Right atrium auricular region (tissue), 2 donors: ENCODE data around the gene NOTCH2. TPM values are rescaled to one million over a fixed set of nuclear protein-coding genes. Genes with fewer than 3 reads are reported as not detected.
A peak's percentile ranks its signal among the peaks of the same experiment; 100 is the strongest.
"Not testable (repeated sequence)": the region's sequence is repeated elsewhere in the genome, so short reads cannot be mapped to it uniquely, and the experiment has no call there.

Experiments
- DNase-seq: peaks from one replicate; pipeline ENCODE4 v3.0.0-alpha.2; 2019; ENCODE audit warnings: low spot score
- H3K27ac ChIP-seq, 2 donors: fragments of 200-600 bp; sonication (generic); 1 replicate in 1 of 2; 2 replicates in 1 of 2; pipeline ENCODE4 v1.5.1; 2016 to 2019
- H3K27me3 ChIP-seq, 2 donors: fragments of 200-600 bp; sonication (generic); one replicate each; pipeline versions ENCODE4 v1.5.1 to v1.6.0; 2017 to 2019
- H3K36me3 ChIP-seq: fragments of 200-600 bp; sonication (generic); one replicate; pipeline ENCODE4 v1.5.1; 2016
- H3K4me1 ChIP-seq, 2 donors: fragments of 200-600 bp; sonication (generic); one replicate each; pipeline versions ENCODE4 v1.5.1 to v1.6.0; 2017 to 2019
- H3K4me3 ChIP-seq, 2 donors: fragments of 200-600 bp; sonication (generic); 1 replicate in 1 of 2; 2 replicates in 1 of 2; pipeline ENCODE4 v1.5.1; 2017 to 2019; ENCODE audit warnings: mild to moderate bottlenecking in 1 of 2, moderate library complexity in 1 of 2
- H3K9me3 ChIP-seq, 2 donors: fragments of 200-600 bp; sonication (generic); one replicate each; pipeline ENCODE4 v1.5.1; 2019
- total RNA-seq, 2 donors: library from RNA; depleted of rRNA; stranded (reverse); fragments of >200 nt; gene quantifications; one replicate each; pipeline ENCODE4 v1.1.0, GENCODE V29; 2016

The NOTCH2 gene
- total RNA-seq, result 10 to 100 TPM; 26.7 to 45.9 TPM

DNA sequence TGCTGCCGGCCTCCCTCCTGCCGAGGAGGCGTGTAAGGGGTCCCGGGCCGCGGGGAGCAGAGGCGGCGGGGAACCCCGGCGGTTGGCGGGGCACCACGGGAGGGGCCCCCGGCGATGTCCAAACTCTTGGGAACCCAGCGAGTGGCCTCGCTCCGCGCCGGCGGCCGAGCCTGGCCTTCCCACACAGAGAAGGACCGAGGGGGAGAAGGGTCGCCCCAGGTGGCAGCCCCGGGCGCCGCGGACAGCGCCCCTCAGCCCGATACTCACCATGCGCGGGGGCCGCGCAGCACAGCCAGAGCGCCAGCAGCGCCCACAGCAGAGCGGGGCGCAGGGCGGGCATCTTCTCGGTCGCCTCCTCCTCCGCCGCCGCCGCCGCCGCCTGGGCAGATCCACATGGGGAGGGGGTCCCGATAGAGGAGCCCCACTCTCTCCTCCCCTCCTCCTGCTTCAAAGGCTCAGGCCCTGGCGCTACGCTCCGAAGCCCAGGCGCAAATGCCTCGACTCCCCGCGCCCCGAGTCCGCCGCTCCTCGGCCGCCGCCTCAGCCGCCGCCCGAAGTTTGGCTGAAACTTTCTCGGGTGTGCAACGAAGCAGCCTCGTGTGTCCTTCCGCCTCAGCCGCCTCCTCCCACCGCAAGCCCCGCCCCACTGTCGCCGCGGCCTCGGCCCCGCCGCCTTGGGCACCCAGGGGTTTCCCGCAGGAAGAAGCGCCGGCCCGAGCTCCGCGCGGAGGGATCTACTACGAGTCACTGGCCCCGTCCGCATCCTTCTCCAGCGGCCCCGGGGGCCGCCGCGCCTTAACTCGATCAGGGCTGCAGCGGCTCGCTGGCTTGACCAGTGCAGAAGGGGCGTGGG lies at the start of gene NOTCH2:
Gene NOTCH2 (minus strand): TSS at position 596 of the 853 bp plus-strand sequence. CDS start 256 bp downstream, at position 340.
- H3K36me3 ChIP-seq, H3K27me3 ChIP-seq, H3K9me3 ChIP-seq, H3K4me1 ChIP-seq: not testable (repeated sequence)
- DNase-seq, result peak; percentile 60
- Histone ChIP-seq H3K27ac (peak within 1 kb of the TSS; percentile 85 to 86), H3K4me3 (peak within 1 kb of the TSS; percentile 70 to 84)

DNA sequence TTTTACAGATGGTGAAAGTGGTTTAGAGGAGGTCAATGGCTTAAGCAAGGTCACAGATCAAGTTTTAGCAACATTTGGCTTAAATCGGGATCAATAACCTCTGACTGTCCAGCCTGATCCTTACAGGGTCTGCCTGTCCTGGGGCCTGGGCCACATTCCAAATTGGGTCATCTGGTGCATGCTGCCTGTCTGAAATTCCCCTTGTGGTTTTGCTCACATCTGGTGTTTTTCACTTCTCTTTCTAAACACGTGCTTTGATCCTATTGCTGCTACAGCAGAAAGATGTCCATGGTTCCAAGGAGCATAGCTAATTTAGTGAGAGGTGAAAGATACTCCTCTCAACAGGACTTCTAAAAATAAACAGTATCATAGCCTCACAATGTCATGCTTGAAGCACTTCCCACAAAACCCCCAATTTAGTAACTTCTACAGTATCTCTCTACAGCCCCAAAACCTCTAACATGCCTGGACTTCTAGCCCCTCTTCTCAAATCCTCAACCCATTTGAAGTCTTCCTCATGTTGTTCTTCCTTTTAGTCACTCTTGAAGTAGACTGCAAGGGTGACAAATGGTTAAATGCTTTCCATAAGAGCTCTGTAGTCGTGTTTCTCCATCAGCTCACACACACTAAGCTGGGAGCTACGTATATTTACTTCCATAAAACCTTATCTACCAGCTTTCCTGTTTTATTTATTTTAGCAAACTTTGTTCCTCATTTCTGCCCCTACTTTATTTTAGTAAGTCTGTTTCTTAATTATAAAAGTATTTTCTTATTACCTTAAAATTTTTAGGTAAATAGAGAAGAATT lies 48.1 kb upstream of the NOTCH2 start:
- not testable (repeated sequence) for H3K36me3 ChIP-seq, H3K27ac ChIP-seq, H3K4me1 ChIP-seq, H3K9me3 ChIP-seq, DNase-seq, H3K27me3 ChIP-seq, H3K4me3 ChIP-seq

DNA sequence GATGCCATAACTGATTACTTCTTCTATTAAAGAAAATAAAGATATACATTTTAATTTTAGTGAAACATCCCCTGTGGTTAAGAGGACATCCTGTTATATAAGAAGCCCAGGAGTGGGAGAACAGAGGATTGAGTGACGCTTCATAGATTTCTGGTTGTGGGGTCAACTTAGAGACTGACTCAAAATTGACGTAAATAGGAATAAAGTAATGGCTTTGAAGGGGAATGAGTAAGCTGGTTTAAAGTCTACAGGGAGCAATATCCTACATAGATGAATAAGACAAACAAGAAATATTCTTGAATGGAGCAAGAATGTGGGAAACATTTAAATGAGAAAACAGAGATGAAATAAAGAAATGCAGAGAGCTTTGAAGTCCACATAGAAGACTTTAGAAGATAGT lies 46.6 kb upstream of the NOTCH2 start:
- not testable (repeated sequence) for H3K4me1 ChIP-seq, H3K36me3 ChIP-seq, DNase-seq, H3K27ac ChIP-seq, H3K4me3 ChIP-seq, H3K27me3 ChIP-seq, H3K9me3 ChIP-seq

DNA sequence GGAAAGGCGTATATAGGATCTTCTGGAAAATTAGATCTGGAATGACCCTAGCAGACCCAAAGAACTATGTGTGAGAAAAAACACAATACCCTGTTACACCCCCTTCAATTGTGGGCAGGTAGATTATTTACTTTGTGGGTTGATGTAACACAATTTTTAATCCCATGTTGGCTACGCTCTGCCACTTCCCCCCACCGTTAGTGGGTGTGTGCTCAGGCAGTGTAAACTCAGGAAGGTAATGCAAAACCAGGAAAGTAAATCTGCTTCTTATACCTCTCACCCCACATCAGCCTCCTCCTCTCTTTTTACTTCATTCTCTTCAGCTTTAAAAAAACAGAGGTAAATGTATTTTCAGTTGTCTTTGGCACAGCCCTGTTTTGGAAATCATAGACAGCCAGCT lies 43.7 kb upstream of the NOTCH2 start:
- H3K36me3 ChIP-seq, H3K9me3 ChIP-seq, H3K4me1 ChIP-seq, H3K27ac ChIP-seq, DNase-seq, H3K27me3 ChIP-seq, H3K4me3 ChIP-seq: not testable (repeated sequence)

DNA sequence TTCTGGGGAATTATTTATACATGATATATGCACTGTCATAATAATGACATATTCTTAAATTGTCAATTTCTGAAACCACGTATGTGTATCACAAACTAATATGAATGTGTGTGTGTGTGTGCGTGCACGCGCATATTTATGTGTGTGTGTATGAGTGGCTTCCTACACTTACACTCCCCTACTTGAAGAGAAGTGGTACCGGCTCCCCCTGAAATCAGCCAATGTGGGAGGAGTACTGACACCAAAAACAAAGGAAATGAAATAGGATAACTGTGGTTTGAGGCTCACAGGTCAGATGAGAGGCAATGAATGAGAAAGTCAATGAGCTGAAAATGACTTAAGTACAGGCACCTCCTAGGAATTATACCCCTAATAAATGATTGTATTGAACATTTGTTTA lies 42.8 kb upstream of the NOTCH2 start:
- H3K9me3 ChIP-seq, H3K4me1 ChIP-seq, H3K4me3 ChIP-seq, H3K36me3 ChIP-seq, H3K27ac ChIP-seq, H3K27me3 ChIP-seq, DNase-seq: not testable (repeated sequence)

DNA sequence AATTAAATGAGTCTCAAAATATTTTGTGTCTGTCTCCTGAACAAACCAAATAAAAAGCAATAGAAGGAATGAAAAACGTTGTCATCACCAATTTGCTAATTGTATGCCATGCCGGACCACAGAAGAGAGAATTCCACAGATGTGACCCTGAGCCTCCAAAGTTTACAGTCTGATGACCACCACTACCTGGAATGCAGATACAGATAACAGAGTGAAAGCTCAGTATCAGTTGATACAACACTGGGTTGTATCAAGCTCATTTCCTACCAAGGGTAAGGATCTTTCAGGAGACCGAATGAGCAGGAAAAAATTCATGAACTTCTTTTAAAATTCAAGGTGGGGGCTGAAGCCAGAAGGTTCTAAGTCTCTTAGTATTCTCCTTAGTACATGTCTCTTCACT lies 42.3 kb upstream of the NOTCH2 start:
- H3K36me3 ChIP-seq, H3K27me3 ChIP-seq, DNase-seq, H3K4me1 ChIP-seq, H3K4me3 ChIP-seq, H3K27ac ChIP-seq, H3K9me3 ChIP-seq: not testable (repeated sequence)

DNA sequence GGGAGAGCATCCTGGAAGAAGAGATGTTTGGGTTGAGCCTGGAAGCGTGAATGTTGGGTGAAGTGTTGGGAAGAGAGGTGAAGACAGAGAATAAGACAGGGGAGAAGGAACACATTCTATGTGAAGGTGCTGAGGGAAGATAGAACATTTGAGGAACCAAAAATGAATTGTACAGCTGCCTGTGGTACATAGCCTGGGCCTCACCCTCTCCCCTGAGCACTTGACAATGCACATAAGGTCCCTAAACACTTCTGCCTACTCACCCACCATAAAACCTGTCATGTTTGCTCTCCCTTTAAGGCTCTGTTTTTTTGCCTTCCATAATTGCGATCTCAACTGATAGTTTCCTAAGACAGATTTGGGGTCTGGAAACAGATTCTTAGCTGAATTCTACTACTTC lies 41.5 kb upstream of the NOTCH2 start:
- H3K27ac ChIP-seq, H3K4me3 ChIP-seq: not testable (repeated sequence)

DNA sequence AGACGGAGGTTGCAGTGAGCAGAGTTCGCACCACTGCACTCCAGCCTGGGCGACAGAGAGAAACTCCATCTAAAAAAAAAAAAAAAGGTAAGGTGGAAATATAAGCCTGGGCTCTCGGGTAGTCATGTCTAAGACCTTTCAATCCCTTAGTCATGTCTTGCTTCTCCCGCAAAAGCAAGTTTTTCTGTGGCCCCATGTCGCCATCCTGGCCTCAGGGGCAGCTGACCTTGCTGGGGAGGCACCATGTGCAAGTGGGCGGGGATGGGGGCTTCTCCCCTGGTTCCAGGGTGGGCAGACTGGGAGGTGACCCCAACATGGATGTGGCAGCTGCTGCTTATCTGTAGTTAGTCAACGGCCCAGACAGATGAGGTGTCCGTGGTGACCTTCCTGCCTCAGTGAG lies 40.2 kb upstream of the NOTCH2 start:
- H3K9me3 ChIP-seq, H3K4me1 ChIP-seq, H3K27ac ChIP-seq, H3K4me3 ChIP-seq, H3K27me3 ChIP-seq, H3K36me3 ChIP-seq, DNase-seq: not testable (repeated sequence)

More for the DNA sequence above, 41.5 kb upstream of the NOTCH2 start:
- H3K36me3 ChIP-seq, H3K4me1 ChIP-seq, H3K9me3 ChIP-seq, DNase-seq, H3K27me3 ChIP-seq: not testable (repeated sequence)

DNA sequence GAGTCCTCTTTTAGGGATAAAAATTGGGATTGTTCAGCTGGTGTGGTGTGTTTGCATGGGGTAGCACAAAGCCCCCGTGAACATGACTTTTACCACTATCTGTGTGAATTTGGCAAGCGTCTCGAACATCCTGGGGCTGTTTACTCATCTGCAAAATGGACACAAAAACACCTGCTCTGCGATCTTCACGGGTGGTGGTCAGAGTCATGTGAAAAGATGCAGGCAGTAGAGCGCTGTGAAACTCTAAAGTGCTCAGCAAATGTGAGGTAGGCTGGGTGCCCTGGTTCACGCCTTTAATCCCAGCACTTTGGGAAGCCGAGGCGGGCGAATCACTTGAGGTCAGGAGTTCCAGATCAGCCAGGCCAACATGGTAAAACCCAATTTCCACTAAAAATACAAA lies 39.7 kb upstream of the NOTCH2 start:
- not testable (repeated sequence) for DNase-seq, H3K27me3 ChIP-seq, H3K27ac ChIP-seq, H3K36me3 ChIP-seq, H3K9me3 ChIP-seq, H3K4me1 ChIP-seq, H3K4me3 ChIP-seq

DNA sequence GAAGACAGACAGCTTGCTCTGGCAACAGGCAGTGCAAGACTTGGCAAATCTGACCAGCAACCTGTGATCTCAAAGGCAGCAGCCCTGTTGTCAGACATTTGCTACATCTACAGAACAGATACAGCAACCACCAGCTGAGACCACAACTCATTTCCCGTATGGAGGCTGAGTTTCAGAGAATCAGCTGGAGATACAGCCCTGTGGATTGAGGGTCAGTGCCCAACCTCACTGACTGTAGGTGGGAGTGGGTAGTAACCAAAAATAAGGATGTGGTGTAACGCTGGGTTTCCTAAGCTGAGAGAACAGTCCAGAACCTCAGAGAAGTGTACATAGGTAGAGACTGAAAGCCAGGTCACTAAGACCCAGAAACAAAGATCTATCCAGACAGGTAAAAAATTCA lies 35.8 kb upstream of the NOTCH2 start:
- not testable (repeated sequence) for H3K27me3 ChIP-seq, H3K4me1 ChIP-seq, H3K4me3 ChIP-seq, H3K27ac ChIP-seq, H3K36me3 ChIP-seq, H3K9me3 ChIP-seq, DNase-seq

DNA sequence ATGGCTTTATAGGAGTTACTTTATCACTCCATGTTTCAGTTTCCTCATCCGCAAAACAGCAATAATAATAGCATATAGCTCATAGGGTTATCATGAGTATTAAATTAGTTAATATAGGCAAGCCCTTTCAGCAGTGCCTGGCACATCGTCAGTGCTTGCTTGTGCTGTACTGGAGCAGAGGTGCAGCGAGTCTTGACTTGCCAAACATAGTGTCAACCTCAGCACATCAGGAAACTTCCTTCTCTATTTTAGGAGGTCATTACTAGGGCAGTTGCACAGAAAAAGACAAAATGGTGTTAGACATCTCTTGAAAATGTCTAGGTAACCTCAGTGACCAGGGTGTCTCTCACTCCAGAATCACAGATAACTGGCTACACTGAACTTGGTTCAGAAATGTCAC lies 34.3 kb upstream of the NOTCH2 start:
- H3K4me3 ChIP-seq, H3K4me1 ChIP-seq, DNase-seq, H3K36me3 ChIP-seq, H3K27ac ChIP-seq, H3K9me3 ChIP-seq, H3K27me3 ChIP-seq: not testable (repeated sequence)

DNA sequence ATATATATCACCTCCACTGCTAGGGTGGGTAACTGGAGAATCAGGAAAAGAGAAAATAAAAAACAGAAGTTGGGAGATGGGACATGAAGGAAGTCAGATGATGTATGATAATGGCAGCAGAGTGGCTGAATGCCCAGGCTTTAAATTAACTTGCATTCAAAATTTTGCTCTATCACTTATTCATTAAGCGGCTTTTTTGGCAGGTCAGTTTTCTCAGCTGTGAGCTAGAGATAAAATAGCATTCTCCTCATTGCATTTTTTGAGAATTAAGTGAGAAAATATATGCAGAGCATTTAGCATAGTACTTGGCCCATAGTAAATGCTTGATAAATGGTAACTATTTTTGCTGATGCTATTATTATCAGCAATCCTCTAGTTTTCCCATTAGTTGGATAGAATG lies 32.1 kb upstream of the NOTCH2 start:
- H3K4me1 ChIP-seq, H3K4me3 ChIP-seq, H3K9me3 ChIP-seq, H3K27me3 ChIP-seq, DNase-seq, H3K27ac ChIP-seq, H3K36me3 ChIP-seq: not testable (repeated sequence)

DNA sequence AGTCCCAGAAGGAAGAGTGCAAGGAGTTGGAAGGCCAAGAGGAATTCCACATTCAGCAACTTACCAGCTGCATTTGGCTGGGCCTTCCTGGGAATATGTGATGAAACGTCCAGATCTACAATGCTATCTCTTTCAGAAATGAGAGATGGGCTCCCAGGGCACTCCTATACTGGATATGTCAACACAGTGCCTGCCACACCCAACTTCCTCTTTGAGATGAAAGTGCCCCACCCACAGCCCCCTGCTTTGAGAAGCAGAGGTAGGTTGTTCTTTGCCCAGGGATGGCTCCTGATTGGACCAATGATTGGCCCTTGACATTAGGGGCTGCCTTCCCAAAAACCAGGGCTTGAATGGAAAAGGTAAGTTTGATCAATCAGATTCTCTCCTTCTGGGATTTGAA lies 31.1 kb upstream of the NOTCH2 start:
- H3K9me3 ChIP-seq, H3K4me1 ChIP-seq, H3K36me3 ChIP-seq, H3K27me3 ChIP-seq, DNase-seq, H3K4me3 ChIP-seq, H3K27ac ChIP-seq: not testable (repeated sequence)

DNA sequence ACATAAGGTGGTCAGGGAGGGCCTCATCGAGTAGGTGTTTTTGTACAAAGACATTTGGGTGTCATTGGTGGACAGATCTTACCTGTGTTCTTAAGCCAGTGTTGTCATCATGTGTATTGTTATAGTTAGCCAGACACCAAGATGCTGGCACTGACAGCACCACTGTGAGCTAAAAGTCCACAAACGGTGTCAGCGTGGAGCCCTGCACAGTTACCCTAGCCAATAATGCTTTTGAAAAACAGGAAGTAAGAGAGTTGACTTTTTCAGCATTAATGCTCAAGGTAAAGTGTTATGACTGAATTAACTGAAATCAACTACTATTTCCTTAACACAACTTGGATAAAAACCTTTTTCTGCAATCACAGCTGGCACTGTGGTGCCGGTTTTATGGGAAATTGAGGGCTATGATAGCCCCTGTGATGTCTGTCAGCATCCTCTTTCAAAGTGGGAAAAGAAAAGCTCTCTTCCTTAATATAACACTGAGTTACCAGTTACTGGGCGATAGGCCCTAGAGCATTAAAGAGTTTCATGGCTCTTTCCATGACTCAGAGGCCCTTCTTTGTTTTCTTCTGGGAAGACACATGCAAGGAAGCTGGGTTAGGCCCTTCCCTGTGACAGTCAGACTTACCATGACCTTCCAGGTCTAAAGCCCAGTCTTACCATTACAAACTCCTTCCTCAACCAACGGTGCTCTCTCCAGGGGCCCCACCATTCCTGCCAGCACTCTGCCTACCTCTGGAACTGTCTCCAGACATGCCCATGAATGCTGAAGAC lies 29.7 kb upstream of the NOTCH2 start:
- H3K27me3 ChIP-seq, DNase-seq, H3K4me3 ChIP-seq, H3K36me3 ChIP-seq, H3K4me1 ChIP-seq, H3K27ac ChIP-seq, H3K9me3 ChIP-seq: not testable (repeated sequence)
